ENCODE data around the gene UBQLN4. TPM values are rescaled to one million over a fixed set of nuclear protein-coding genes. Genes with fewer than 3 reads are reported as not detected.
A peak's percentile ranks its signal among the peaks of the same experiment; 100 is the strongest.

UBQLN4 gene
- polyA plus RNA-seq (ENCODE audit: insufficient read length in 4 of 4) = 10 to 100 TPM; 38.3 to 61.2 (median 51.5) TPM

DNA sequence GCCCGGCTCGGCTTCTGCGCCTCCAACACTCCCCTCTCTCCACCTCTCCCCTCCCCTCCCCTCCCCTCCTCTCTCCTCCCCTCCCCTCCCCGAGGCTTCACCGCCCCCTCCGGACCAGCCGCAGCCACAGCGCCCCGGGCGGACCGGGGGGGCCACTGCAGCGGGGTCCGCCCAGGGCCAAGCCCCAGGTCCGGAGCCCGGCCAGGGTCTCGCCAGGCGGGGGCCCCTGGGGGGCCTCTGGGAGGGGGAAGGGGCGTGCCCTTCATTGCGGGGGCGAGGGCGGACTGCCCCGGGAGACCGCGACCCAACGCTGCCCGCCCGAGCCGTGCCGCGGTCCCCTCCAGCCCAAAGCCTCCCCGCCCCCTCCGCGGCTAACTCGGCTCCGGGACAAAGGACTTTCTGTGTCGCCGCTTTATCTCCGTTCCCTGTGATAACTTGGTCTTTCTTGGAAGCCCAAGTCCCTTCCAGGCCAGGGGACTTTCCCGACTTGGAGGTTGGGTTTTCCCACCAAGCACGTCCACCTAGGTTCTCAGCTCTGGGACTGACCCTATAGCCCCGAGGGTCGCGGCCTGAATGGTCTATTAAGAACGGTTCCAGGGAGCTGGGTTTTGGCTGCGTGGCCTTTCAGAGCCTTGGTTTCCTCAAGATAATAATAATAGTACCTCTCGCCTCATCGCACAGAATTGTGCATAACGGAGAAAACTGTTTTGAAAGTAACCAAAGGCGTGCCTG lies at the start of gene UBQLN4:
Gene UBQLN4 (minus strand): TSS at position 31 of the 732 bp plus-strand sequence. CDS start 97 bp downstream, outside the sequence.
- peak; percentile 65 to 84 (median 77) for DNase-seq (ENCODE audit: low read depth in 4 of 4, low spot score in 3 of 4)

DNA sequence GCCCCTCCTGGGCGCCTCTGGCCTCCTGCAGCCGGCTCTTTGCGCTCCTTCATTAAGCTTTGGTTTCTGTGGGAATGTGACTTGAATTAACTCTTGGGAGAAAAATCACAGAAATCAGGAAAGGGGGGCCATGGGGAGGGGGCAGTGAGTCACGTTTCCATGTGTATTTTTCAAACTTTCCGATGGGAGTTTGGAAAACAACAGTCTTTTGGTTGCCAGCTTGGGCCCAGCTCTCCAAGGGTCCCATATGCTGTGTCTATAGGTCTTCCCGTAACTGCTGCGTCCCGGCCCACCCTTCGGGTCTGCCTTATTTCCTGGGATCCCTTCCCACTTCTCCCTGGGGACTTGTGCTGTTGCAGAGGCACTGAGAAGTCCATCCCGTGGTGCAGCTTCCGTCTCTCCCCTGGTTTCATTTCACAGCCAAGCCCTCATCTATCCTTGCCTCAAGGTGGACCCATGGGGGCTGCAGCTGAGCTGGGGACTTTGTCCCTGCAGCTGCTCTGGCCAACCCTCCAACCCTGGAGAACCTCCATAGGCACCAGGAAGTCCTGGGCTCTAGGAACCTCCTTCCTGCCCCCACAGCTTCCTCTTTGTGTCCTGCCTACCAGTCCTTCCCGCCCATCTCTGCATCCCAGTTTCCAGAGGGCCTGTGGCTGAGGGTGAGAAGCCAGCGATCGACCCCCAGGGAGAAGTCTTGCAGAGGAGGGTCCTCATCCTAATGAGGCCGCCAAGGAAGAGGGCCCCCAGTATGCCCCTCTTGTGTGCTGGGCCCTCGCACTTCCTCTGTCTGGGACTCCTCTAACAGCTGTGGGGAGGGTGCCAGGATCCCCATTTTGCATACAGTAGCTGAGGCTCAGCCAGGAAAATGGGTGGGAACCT lies 49.3 kb upstream of the UBQLN4 start:
- DNase-seq (ENCODE audit: low read depth in 4 of 4, low spot score in 3 of 4) = no peak

DNA sequence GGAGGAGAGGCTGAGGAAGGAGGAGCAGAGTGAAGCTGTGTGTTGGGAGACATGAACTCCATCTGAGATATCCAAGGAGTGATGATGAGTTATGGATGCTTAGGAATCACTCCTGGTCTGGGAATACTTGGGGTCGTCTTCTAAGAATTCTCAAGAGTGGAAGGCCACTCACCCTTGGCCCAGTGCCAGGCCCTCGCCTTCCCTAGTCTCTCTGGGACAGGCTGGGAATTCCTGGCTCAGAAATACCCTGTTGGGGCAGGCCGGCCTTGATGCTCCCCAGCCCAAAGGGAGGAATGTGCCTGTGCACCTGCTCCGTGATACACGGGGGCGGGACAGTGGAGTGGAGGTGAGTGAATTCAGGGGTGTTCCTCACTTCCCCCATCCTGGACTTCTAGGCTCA lies 48.3 kb upstream of the UBQLN4 start:
- no peak for DNase-seq (ENCODE audit: low read depth in 4 of 4, low spot score in 3 of 4)

DNA sequence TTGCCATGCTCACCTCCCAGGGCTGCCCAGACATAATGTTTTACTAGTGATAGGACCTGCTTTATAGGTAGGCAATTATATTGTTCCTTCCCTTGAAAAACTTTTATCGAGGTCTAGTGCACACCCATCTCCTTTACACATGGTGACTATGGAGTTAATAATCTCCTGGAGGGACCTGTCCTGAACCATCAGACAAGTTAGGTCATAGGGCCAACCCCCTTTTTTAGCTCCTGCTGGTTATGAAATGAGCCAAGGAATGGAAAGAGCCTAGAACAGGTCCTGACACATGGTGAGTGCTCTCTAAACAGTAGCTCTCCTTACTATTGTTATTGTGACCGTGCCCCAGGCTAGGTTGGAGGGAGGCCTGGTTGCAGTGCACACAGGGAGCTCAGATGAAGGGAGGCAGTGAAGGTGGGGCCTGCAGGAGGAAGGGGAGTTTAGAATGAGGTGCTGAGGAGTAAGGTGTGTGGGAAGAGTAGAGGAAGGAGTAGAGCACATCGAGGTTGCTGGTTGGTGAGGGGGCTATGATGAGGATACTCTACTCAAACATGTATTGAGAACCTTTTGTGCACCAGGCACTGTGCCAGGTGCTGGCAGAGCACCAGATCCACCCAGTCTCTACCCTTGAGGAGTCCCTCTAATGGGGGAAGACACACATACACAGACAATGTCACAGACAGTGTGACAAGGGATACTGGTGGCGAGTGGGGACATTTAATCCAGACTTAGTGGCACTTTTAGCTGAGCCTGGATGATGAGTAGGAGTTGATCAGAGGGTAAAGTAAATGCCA lies 46.8 kb upstream of the UBQLN4 start:
- no peak for DNase-seq (ENCODE audit: low read depth in 4 of 4, low spot score in 3 of 4)

DNA sequence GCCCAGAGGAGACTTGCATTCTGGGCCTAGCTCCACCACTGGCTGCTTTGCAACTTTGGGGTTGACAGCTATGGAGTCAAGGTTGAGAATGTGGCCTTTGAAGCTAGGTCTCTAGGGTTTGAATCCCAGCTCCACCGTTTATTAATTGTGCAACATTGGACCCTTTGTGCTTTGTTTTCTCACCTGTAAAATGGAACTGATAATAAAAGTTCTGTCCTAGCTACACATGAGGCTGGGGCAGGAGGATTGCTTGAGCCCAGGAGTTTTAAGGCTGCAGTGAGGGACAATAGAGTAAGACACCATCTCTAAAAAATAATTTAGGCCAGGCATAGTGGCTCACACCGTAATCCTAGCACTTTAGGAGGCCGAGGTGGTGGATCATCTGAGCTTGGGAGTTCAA lies 45.7 kb upstream of the UBQLN4 start:
- DNase-seq (ENCODE audit: low read depth in 4 of 4, low spot score in 3 of 4) = no peak

DNA sequence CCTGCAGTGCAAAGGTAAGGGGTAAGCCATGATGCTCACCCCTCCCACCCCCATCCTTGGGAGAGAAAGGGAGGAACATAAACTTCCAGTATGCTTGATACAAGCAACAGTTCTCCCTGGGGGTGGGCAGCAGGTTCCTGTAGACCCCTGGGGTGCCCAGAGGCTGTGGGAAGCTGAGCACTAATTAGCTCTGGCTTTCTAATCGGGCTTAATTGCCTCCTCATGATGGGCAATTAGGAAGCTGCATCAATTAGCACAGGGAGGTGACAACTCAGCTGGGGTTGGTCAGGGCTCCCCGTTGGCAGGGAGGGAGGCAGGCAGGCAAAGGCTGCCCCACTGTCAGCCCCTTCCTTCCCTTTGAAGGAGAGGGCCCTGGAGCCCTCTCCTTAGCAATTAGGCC lies 45.2 kb upstream of the UBQLN4 start:
- no peak for DNase-seq (ENCODE audit: low read depth in 4 of 4, low spot score in 3 of 4)

DNA sequence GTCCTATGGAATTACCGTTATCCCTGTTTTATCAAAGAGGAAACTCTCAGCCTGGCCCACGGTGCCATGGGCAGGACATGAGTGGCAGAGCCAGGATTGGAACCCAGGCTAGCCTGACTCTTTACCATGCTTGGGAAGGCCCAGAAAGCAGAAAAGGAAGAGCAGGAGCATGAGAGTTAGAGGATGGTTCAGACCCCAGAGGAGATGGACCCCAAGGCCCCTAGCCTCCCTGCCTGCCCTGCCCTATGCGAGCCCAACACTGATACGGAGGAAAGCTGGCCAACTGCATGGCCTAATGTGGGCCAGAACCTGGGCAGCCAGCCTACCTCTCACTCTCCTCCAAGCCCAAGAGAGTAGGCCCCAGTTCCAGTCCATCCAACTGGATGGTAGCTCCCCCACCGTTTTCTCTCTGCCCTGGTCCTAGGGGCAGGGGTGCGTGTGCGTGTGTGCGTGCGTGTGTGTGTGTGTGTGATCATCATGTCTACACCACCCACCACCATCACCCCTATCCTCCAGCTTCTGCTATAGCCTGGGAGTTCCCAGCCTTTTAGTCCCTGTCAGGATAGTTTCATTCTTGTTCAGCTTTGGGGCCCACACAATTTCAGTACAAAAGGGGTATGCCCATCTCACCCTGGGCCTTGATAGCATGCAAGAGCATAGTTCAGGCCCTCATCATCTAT lies 44.0 kb upstream of the UBQLN4 start:
- DNase-seq (ENCODE audit: low read depth in 4 of 4, low spot score in 3 of 4) = no peak

DNA sequence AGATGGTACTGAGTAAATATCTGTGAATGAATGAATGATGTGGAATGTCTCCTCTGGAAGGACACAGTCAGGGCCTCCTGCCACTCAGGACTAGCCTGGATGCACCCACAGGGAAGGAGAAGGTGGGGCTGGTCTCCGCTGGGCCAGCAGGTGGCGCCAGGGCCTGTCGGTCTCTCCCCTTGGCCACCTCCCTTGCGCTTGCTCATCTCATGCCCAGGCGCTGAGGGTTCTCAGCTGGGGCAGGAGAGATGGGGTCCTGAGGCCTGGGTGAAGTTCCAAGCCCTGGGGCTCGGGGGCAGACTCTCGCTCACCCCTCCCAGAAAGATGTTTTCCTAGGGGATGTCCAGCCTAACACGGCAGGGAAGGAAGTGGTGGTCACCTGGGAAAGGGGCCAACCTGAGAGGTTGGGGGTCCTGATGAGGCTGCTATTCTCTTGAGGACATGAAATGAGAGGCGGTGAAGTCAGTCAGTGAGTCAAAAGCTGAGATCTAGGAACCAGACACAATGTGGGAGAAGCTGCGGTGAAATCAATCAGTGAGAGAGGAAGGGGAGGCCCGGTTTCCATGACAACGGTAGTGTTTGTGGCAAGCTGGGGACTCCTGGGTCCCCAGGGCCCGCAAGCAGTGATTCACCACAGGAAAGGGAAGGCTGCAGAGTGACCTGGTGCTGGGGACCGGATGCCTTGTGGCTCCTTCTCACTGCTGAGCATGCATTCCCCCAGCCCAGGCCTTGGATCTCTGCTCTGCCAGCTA lies 43.2 kb upstream of the UBQLN4 start:
- DNase-seq (ENCODE audit: low read depth in 4 of 4, low spot score in 3 of 4) = no peak

DNA sequence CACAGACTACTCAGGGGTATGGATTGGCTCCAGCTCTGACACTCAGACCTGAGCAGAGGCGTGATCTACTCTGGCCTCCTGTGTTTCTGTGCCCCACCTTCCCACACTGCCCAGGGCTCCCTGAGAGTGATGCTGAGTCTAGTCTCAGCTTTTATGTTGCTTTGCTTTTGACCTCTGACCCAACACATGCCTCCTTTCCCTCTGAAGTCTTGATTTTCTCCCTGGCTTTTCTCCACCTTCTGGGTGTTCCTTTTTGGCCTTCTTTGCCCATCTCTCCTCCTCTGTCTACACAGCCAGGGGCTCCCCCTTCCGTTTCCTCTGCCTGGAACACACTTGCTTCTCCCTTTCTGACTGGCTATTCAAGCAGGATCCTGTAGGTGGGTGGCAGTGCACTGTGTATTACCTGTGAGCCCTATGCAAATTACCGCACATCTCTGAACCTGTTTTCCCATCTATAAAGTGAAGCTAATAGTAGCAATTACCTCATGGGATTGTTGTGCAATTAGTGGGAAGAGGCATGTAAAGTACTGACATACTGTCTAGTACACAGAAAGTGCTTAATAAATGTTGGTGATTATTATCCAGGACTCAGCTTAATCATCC lies 42.4 kb upstream of the UBQLN4 start:
- no peak for DNase-seq (ENCODE audit: low read depth in 4 of 4, low spot score in 3 of 4)

DNA sequence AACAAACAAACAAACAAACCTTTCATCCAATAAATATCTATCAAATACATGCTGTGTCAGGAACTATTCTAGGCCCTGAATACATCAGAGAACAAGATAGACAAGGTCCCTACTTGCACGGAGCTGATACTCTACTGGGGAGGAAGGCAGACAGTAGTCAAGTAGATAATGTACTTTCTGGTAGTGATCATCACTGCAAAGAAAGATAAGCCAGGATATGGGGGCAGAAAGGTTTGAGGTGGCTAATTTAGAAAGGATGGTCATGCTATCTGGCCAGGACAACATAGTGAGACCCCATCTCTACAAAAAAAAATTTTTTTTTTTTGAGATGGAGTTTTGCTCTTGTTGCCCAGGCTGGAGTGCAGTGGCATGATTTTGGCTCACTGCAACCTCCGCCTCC lies 38.0 kb upstream of the UBQLN4 start:
- no peak for DNase-seq (ENCODE audit: low read depth in 4 of 4, low spot score in 3 of 4)

DNA sequence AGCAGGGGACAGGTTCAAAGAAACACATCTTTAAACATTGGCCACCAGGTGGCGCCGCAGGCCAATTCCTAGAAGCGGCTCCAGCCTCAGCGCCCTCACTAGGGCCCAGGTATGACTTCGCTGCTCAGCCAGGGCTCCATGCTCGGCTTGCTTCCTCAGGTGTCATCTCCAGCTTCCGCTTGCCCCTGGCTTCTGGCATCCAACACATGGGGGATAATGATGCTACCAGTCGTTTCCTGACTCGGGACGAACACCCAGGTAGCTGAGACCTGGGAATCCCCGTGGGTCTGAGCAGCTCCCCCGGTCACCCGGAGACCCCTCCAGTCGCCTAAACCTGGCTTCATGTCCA lies 37.2 kb upstream of the UBQLN4 start:
- peak in 1 of 4 donors; percentile 75 for DNase-seq (ENCODE audit: low read depth in 4 of 4, low spot score in 3 of 4)

DNA sequence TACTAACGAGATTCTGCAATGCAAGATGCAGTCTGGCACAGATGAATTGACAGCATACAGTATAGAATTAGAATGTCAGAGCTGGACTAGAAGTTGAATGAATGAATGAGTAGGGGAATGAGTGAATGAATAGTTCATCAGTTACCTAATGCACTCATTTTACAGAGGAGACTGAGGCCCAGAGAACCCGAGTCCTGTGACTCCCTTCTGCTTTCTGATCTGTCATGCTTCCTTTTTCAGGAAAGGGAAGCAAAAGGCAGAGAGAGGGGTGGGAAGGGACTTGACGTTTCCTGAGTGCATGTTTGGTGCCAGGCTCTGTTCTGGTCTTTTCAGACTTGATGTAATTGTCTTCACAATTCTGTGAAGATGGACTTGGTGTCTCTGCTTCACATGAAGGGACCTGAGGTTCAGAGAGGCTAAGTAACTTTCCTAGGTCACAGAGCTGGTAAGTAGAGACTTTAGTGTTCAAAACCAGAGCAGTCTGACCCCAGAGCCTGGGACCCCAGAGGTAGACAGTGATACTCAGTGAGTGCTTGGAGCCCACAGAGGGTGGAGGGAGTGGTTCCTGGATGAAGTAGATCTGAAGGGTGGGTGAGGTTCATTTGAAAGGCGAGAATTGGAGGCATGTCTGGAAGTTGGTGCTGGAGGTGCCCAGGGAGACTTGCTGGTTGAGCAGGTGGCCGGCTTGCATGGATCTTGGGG lies 36.7 kb upstream of the UBQLN4 start:
- no peak for DNase-seq (ENCODE audit: low read depth in 4 of 4, low spot score in 3 of 4)

DNA sequence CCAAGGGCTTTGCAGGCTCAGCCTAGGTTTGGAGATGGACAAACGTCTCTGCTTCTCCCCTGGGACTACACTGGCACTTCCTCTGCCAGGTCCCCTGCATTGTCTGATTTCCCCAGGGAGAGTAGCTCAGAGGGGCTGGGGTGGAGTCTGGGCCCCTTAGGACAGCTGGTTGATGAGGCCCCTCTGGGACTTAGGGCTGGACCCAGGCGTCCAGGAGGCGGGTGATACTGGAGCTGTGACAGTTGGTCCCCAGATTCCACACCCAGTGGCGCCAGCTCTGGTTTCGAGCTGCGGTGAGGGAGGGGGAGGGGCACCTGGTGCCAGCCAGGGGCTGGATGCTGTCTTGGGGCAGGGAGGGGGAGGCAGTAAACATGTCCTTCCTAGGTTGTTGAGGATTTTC lies 36.1 kb upstream of the UBQLN4 start:
- no peak for DNase-seq (ENCODE audit: low read depth in 4 of 4, low spot score in 3 of 4)

DNA sequence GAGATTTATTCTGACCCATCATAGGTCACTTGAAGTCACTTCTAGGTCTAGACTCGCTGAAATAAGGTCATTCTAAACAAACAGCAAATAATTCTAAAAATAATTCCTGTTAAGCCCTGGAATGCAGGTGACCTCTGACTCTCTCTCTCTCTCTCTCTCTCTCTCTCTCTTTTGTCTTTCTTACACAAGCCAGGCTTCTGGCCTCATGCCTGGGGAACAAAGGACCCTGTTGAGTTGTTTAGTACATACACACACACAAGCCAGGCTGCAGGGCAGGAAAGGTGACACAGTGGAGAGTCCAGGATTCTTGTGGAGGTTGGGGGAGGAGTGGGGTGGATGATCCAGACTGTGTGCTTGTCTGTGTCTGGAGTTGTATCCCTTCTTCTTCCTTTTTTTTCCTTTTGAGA lies 32.7 kb upstream of the UBQLN4 start:
- no peak for DNase-seq (ENCODE audit: low read depth in 4 of 4, low spot score in 3 of 4)

DNA sequence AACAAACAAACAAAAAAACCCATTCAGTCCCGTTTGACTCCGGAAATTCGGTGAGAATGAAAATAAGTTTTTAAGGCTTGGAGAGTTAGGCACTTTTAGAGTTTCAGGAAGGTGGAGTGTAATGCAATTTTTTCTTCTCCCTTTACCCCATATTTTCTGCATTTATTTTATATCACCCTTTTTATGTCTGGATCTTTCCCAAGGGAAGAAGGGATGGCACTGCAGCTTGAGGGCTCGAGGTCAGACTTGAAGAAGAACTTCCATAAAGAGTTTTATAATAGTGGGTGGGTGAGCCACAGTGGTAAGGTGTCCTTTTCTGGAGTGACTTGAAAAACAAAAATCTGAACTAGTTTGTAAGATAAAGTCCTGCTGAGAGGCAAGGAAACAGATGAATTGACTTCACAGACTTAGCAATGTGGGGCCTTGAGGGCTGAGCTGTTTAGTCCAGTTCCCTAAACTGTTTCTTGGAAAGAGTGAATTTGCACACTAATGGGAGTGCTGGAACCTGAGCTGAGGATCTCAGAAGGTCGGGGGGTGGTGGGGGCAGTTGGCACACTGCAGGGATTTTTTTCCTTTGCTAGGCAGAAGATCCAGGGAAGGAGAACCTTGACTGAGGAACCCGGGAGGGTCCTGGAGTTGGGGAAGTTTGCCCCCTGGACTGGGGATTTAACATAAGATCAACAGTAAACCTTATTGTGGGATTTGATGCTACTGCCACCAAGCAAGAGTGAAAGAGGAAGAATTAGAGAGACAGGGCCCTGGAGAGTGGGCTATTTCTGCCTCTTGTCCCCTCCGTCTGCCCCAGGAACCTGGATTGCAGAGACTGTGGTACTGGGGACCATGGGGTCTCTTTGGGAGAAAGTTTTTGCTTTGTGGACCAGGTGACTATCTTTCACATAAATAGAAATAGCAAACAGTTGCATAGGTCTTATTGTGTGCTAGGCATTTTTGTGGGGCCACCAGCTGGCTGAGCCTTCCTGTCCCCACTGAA lies 30.5 kb upstream of the UBQLN4 start:
- DNase-seq (ENCODE audit: low read depth in 4 of 4, low spot score in 3 of 4) = no peak

DNA sequence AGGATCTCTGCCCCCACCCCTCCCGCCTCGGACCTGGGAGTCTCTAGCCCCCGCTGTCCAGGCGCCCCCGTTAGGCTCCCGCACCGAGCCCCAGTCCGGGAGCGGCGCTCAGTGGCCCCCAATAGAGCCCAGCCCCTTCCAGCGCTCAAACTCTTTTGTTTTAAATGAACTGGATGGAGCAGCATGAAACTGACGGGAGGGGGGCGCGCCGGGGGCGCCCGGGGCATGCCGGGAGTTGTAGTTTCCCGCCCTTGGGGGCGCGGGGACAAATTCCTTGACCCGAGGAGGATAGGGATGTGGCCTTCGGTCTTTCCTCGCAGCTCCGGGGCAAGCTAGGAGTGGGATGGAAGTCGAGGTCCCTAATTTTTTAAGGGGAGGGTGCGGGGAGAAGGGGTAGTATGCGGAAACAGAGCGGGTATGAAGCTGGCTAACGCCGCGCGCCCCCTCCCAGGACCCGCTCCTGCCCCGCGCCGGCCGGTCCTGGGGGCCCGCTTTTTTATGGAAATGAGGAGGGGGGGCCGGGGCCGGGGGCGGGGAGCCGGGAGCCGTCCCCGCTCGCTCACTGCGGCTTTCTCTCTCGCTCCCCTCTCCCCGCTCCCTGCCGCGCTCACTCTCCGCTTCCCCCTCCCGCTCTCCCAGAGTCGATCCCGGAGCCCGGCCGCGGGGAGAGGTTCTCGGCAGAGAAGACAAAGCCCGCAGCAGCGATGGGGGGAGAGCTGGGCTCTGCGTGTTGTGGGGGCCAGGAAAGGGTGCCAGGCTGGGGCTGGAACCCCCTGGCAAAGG lies 28.9 kb upstream of the UBQLN4 start, which contains the start of gene MEX3A:
Gene MEX3A (minus strand): TSS at position 157 of the 783 bp plus-strand sequence. CDS start 467 bp downstream, outside the sequence.
- DNase-seq (ENCODE audit: low read depth in 4 of 4, low spot score in 3 of 4) = peak; percentile 83 to 89 (median 88)

DNA sequence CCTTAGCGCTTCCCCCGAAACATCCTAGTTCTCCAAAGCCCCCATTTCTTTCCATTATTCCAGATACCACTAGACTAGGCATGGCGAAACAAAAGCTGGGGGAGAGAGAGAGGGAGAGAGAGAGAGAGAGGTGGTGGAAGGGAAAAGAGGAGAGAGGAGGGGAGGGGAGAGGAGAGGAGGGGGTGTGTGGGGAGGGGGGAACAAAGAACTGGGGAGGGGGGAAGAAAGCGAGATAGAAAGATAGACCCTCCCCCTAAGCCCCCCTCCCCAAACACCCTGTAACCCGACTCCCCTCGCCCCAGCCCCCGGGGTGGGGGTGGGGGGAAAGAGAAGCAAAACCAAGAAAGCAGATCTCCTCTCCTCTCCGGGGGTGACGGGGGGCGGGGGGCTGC lies 28.3 kb upstream of the UBQLN4 start:
- no peak for DNase-seq (ENCODE audit: low read depth in 4 of 4, low spot score in 3 of 4)
